Naive thymus-derived CD8-positive, alpha-beta T cell (primary cell): ENCODE results near the gene ISG15. TPM values are rescaled to one million over a fixed set of nuclear protein-coding genes. Genes with fewer than 3 reads are reported as not detected.
"Not testable (repeated sequence)": the region's sequence is repeated elsewhere in the genome, so short reads cannot be mapped to it uniquely, and the experiment has no call there.

Experiments used
- ATAC-seq, 2 donors: fragments of 150-1000 bp; cut with Tn5 transposase in 1 of 2; sonication (Bioruptor Pico), chemical (Tn5 transposase) in 1 of 2; 1 replicate in 1 of 2; 2 replicates in 1 of 2; pipeline ENCODE4 v1.10.0; 2021; ENCODE audit warnings: mild to moderate bottlenecking in 2 of 2, moderate library complexity in 2 of 2
- POLR2A ChIA-PET: fragments of 350-600 bp; sonication (Branson Sonifier 250); formaldehyde crosslinking; loops from one replicate; lab custom pipeline; 2021; ENCODE audit warnings: antibody characterized with exemption; lab: Charles Lee
- DNase-seq, 10 donors: peaks; one replicate each; pipeline versions ENCODE4 v3.0.0 to v3.0.0-alpha.2; 2020 to 2022
- H3K27ac Mint-ChIP-seq, 10 donors: one replicate each; pipeline ENCODE4 v1.8.0; 2020 to 2022; ENCODE audit warnings: mild to moderate bottlenecking in 10 of 10, mixed read lengths in 10 of 10, moderate library complexity in 4 of 10, inconsistent platforms in 1 of 10
- H3K27me3 Mint-ChIP-seq, 5 donors: one replicate each; pipeline ENCODE4 v1.8.0; 2021 to 2022; ENCODE audit warnings: mixed read lengths in 5 of 5
- H3K36me3 Mint-ChIP-seq, 3 donors: one replicate each; pipeline ENCODE4 v1.8.0; 2020 to 2022; ENCODE audit warnings: mixed read lengths in 3 of 3, mild to moderate bottlenecking in 2 of 3, inconsistent platforms in 1 of 3
- H3K4me1 Mint-ChIP-seq, 4 donors: one replicate each; pipeline ENCODE4 v1.8.0; 2021 to 2022; ENCODE audit warnings: mixed read lengths in 4 of 4
- H3K4me3 Mint-ChIP-seq, 10 donors: one replicate each; pipeline ENCODE4 v1.8.0; 2020 to 2022; ENCODE audit warnings: mild to moderate bottlenecking in 10 of 10, mixed read lengths in 10 of 10, moderate library complexity in 6 of 10, inconsistent platforms in 1 of 10
- H3K9me3 Mint-ChIP-seq, 9 donors: one replicate each; pipeline ENCODE4 v1.8.0; 2020 to 2022; ENCODE audit warnings: mixed read lengths in 9 of 9, mild to moderate bottlenecking in 3 of 9, inconsistent platforms in 1 of 9, moderate library complexity in 1 of 9
- polyA plus RNA-seq, 3 donors: library from polyadenylated mRNA; unstranded; fragments of 300-500 nt; fragmentation: Illumina TruSeq; gene quantifications; one replicate each; pipeline ENCODE4 v1.2.3, GENCODE V29; 2021
- total RNA-seq, 8 experiments: library from RNA in 2 of 8; stranded (reverse) in 2 of 8; gene quantifications; one replicate each; pipeline ENCODE4 v1.2.3 and lab custom pipeline; 2021 to 2026

Gene ISG15
- total and polyA plus RNA-seq, 5 experiments from 2014 or later = 30.3 to 220 (median 133) TPM

DNA sequence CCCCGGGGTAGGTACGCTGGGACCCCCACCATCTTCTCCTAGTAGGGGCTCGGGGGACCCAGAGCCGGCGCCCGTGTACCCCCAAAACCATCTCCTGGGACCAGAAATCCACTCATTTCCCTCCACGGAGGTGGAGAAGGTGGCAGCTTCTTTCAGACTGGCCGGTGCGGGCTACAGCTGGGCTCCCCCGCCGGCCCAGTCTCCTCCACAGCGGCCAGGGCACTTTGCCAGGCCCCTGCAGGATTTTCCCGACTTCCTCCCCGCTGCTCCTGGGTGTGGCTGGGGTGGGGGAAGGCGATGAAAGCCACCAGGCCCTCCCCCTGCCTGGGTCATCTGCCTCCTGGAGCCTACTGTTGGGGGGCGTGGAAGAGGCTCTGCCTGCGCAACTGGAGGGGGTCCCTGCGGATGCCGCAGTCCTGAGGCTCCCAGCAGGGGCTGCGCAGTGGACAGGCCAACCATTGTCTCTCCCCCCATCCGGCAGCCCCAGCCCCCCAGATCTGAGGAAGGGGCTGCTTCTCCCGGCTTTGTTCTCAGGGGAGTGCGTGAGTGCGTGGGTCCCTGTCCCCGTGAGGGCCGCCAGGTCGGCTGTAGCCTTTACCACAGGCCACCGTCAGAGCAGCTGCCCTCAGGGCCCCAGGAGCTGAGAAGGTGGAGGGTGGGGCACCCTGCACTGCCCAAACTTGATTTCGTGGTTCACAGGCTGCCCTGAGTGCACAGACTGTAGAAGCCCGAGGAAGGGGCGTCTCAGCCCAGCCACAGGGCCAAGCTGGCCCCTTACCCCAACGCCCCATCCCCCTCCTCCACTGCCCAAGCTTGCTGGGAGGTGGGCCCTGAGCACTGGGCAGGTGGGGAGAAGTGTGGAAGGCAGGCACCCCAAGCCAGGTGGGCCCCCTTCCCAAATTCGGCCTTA, 8.0 kb downstream of the ISG15 start:
- peaks cover 0 to 1% (median 0%) of the 10 kb centered on the region in 3 donors for H3K36me3 Mint-ChIP-seq
- H3K4me3 Mint-ChIP-seq = peak overlapping the region in 8 of 10 donors; percentile 22 to 68 (median 54)
- peak overlapping the region in 2 of 10 donors; percentile 31 to 56 for H3K27ac Mint-ChIP-seq
- no peaks in the 10 kb centered on the region for H3K9me3 Mint-ChIP-seq
- peaks cover 5 to 23% (median 18%) of the 10 kb centered on the region in 4 donors for H3K4me1 Mint-ChIP-seq
- ATAC-seq = no peak
- no peak for DNase-seq
- POLR2A ChIA-PET = interaction anchor here (0.7 to 1.1 kb wide), 4 partner anchors 8 to 258 kb away, joined by 3 to 11 read pairs (median 4); partner anchors contain the start of gene ISG15
- H3K27me3 Mint-ChIP-seq = no peaks in the 10 kb centered on the region

- ATAC-seq = no peak
- H3K4me3 Mint-ChIP-seq = peak overlapping the region in 3 of 10 donors; percentile 22 to 57 (median 34)
- POLR2A ChIA-PET = interaction anchor here (0.6 to 1.1 kb wide), 5 partner anchors 9 to 257 kb away, joined by 3 to 11 read pairs (median 3); partner anchors contain the start of gene ISG15
- peaks cover 5 to 23% (median 18%) of the 10 kb centered on the region in 4 donors for H3K4me1 Mint-ChIP-seq
- H3K27ac Mint-ChIP-seq = no peak overlapping the region
- peaks cover 0 to 1% (median 0%) of the 10 kb centered on the region in 3 donors for H3K36me3 Mint-ChIP-seq
- H3K9me3 Mint-ChIP-seq = no peaks in the 10 kb centered on the region
- DNase-seq = no peak
- no peaks in the 10 kb centered on the region for H3K27me3 Mint-ChIP-seq
Observed at GRCh38 chr1:1021920-1022259, 8.6 kb downstream of the ISG15 start.

DNA sequence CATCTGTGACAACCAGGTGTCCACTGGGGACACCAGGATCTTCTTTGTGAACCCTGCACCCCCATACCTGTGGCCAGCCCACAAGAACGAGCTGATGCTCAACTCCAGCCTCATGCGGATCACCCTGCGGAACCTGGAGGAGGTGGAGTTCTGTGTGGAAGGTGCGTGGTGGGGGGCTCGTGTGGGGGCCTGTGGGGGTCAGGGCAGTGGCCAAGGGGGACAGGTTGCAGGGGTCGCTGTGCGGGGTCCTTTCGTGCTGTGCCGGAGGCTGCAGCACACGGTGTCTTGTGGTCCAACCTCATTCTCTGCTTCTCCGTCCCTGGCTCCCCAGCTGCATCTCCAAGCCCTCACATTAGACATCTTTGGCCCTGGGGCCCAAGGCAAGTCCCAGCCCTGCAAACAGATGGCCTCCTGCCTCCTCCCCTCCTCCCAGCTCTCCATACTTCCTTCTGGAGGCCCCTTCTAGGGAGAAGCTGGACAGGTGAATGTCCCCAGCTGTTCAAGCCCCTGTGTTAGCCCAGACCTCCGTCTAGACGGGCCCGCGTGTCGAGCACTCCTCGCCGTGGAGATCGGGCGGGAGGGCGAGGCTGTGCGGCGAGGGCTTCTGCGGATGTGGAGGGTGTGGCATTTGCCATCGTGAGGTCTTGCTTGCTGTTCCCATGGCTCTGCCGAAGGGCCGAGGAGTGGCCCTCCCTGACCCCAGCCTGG, 9.2 kb downstream of the ISG15 start:
- H3K36me3 Mint-ChIP-seq = no peaks in the 10 kb centered on the region
- peak overlapping the region in 7 of 10 donors; percentile 22 to 72 (median 26) for H3K4me3 Mint-ChIP-seq
- no peak for DNase-seq
- ATAC-seq = no peak
- H3K27me3 Mint-ChIP-seq = no peaks in the 10 kb centered on the region
- no peaks in the 10 kb centered on the region for H3K9me3 Mint-ChIP-seq
- POLR2A ChIA-PET = interaction anchor here (0.6 to 1.1 kb wide), 5 partner anchors 9 to 256 kb away, joined by 3 to 11 read pairs (median 3); partner anchors contain the start of gene ISG15
- peaks cover under 1 to 18% (median 12%) of the 10 kb centered on the region in 4 donors for H3K4me1 Mint-ChIP-seq
- no peak overlapping the region for H3K27ac Mint-ChIP-seq

- Mint-ChIP-seq H3K4me1 (peaks cover 0 to 12% (median 10%) of the 10 kb centered on the region in 4 donors), H3K9me3 (no peaks in the 10 kb centered on the region), H3K4me3 (no peak overlapping the region), H3K36me3 (no peaks in the 10 kb centered on the region), H3K27ac (no peak overlapping the region), H3K27me3 (no peaks in the 10 kb centered on the region)
- no peak for DNase-seq
- no peak for ATAC-seq
- POLR2A ChIA-PET = interaction anchor here (1.9 kb wide), 1 partner anchor 16 kb away, joined by 8 read pairs; no protein-coding TSS in a partner anchor
Observed at GRCh38 chr1:1023700-1024099, 10.4 kb downstream of the ISG15 start.

- no peaks in the 10 kb centered on the region for H3K9me3 Mint-ChIP-seq
- DNase-seq = no peak
- peaks cover 0 to 10% (median 7%) of the 10 kb centered on the region in 4 donors for H3K4me1 Mint-ChIP-seq
Observed at GRCh38 chr1:1024149-1024770, 11.0 kb downstream of the ISG15 start.

GRCh38 chr1:1024771-1025699, 11.7 kb downstream of the ISG15 start:
- H3K4me3 Mint-ChIP-seq = no peak overlapping the region

More at GRCh38 chr1:1024149-1024770, 11.0 kb downstream of the ISG15 start:
- H3K27ac Mint-ChIP-seq = no peak overlapping the region
- POLR2A ChIA-PET = interaction anchor here (0.9 to 1.9 kb wide), 2 partner anchors 11 to 15 kb away, joined by 3 to 8 read pairs; partner anchors contain the start of gene ISG15
- no peak for ATAC-seq
- no peak overlapping the region for H3K4me3 Mint-ChIP-seq
- no peaks in the 10 kb centered on the region for H3K36me3 Mint-ChIP-seq
- H3K27me3 Mint-ChIP-seq = no peaks in the 10 kb centered on the region

DNA sequence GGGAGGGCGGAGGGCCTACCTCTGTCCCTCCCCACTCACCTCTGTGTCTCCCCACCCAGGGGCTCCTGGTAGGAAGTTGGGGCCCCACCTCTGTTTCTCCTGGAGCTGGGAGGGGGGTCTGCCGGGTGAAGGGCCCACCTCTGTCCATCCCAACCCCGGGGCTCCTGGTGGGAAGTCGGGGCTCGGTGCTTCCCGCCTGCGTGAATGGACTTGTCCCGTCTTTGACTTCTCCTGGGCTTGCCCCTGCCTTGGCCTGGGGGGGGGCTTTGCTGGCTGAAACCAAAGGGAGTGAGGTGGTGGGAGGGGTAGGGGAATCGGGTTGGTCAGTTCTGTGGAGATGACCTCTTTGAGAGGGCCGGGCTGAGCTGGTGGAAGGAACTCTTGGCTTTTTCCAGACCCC, 12.4 kb downstream of the ISG15 start:
- Mint-ChIP-seq H3K4me1 (peaks cover 0 to 10% (median 7%) of the 10 kb centered on the region in 4 donors), H3K4me3 (no peak overlapping the region), H3K27ac (no peak overlapping the region), H3K36me3 (no peaks in the 10 kb centered on the region), H3K9me3 (no peaks in the 10 kb centered on the region), H3K27me3 (no peaks in the 10 kb centered on the region)
- no peak for DNase-seq
- ATAC-seq = no peak
- POLR2A ChIA-PET = interaction anchor here (0.7 to 1.9 kb wide), 2 partner anchors 12 to 14 kb away, joined by 3 to 8 read pairs; partner anchors contain the start of gene ISG15

More at GRCh38 chr1:1024771-1025699, 11.7 kb downstream of the ISG15 start:
- DNase-seq = no peak
- H3K36me3 Mint-ChIP-seq = no peaks in the 10 kb centered on the region
- H3K4me1 Mint-ChIP-seq = peaks cover 0 to 10% (median 7%) of the 10 kb centered on the region in 4 donors
- H3K27me3 Mint-ChIP-seq = no peaks in the 10 kb centered on the region
- no peak overlapping the region for H3K27ac Mint-ChIP-seq
- ATAC-seq = no peak
- POLR2A ChIA-PET = interaction anchor here (0.7 to 1.9 kb wide), 3 partner anchors 11 to 14 kb away, joined by 3 to 8 read pairs (median 3); partner anchors contain the start of gene ISG15
- H3K9me3 Mint-ChIP-seq = no peaks in the 10 kb centered on the region

DNA sequence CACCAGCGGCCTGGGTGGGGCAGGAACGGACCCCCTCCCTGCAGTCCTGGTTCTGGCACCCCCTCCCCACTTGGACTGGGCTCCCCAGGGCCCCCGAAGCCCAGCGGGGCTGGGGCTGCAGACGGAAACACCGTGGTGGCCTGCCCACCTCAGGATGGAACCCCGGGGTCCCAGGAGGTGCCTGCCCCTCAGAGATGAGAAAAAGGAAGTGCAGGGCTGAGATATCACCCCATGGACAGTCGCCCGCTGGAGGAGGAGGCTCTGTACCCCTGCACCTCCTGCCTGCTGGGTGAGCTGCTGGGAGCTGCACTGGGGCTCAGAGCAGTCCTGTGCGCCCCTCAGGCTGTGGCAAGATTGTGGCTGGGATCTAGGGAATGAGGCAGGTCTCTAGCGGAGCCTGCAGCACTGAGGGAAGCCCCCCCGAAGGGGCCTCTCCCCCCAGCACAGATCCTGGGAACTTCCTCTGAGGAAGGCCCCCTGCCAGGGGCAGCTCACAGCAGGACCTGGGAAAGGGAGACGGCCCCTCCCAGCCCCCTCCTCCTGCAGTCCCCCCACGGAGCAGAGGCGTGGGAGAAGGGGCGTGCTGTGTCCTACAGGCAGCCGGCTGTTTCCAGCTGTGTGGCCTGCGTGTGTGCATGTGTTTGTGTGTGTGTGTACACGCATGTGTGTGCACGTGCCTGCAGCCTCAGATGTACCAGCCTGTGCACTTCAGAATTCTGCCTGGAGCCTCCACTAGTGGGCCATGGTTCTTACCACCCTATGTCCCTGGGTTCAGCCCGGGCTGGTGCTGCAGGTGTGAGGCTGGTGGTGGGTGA, 13.5 kb downstream of the ISG15 start:
- H3K27ac Mint-ChIP-seq = no peak overlapping the region
- DNase-seq = no peak
- POLR2A ChIA-PET = no interaction called here
- no peak for ATAC-seq
- no peaks in the 10 kb centered on the region for H3K9me3 Mint-ChIP-seq
- no peaks in the 10 kb centered on the region for H3K27me3 Mint-ChIP-seq
- no peaks in the 10 kb centered on the region for H3K36me3 Mint-ChIP-seq
- H3K4me3 Mint-ChIP-seq = no peak overlapping the region
- H3K4me1 Mint-ChIP-seq = peaks cover 0 to 10% (median 7%) of the 10 kb centered on the region in 4 donors

- peaks cover 0 to 8% (median 0%) of the 10 kb centered on the region in 5 donors for H3K27me3 Mint-ChIP-seq
- ATAC-seq (no peak), DNase-seq (no peak)
- POLR2A ChIA-PET = no interaction called here
- H3K27ac Mint-ChIP-seq = no peak overlapping the region
- no peaks in the 10 kb centered on the region for H3K9me3 Mint-ChIP-seq
- H3K36me3 Mint-ChIP-seq = no peaks in the 10 kb centered on the region
- H3K4me3 Mint-ChIP-seq = no peak overlapping the region
- peaks cover 0 to 15% (median 7%) of the 10 kb centered on the region in 4 donors for H3K4me1 Mint-ChIP-seq
Observed at GRCh38 chr1:1027791-1028190, 14.5 kb downstream of the ISG15 start.

GRCh38 chr1:1030867-1031658, 17.8 kb downstream of the ISG15 start:
- not testable (repeated sequence) for H3K27ac Mint-ChIP-seq, H3K4me3 Mint-ChIP-seq, ATAC-seq, DNase-seq, H3K9me3 Mint-ChIP-seq, H3K36me3 Mint-ChIP-seq
- H3K4me1 Mint-ChIP-seq = peaks cover 2 to 10% (median 8%) of the 10 kb centered on the region in 4 donors
- POLR2A ChIA-PET = interaction anchor here (0.7 to 1.9 kb wide), 2 partner anchors 9 to 32 kb away, joined by 3 to 4 read pairs; no protein-coding TSS in a partner anchor
- peaks cover 0 to 16% (median 0%) of the 10 kb centered on the region in 5 donors for H3K27me3 Mint-ChIP-seq
